SKM-1 (cell line): ENCODE data around the gene POLE3.
"Not testable (repeated sequence)": the region's sequence is repeated elsewhere in the genome, so short reads cannot be mapped to it uniquely, and the experiment has no call there.

Experiments used
- DNase-seq: peaks from one replicate; lab custom pipeline; 2025; ENCODE audit not compliant: unreplicated experiment; lab: John Stamatoyannopoulos, UW

POLE3 gene, protein sequence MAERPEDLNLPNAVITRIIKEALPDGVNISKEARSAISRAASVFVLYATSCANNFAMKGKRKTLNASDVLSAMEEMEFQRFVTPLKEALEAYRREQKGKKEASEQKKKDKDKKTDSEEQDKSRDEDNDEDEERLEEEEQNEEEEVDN

DNA sequence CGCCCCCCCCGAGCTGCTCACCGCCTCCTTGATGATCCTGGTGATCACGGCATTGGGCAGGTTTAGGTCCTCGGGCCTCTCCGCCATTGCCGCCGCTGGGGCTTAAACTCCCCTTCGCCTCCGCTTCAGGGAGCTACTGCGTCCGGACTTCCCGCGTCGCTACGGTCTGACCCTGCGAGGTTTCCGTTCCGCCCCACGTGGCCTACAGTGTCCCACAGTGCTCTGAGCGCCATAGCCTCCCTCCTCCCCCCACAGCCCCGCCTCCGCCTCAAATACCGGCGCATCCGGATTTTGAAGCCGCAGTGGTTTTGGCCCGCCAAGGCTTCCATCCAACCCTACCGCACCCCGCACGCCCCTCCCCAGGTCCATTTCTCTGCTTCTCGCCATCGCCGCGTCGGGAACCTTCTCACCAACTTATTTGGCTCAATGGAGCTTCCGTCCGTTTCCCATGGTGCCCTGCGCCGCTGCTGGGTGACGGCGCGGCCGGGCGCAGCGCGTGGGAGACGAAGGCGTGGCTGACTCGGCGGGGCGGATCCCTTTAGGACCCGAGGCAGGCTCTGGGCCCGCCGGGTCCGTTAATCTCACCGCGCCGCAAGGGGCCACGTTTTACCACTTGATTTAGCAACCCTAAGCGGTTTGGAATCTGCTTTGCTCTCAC lies at the start of gene POLE3, which contains the start of gene C9orf43:
POLE3 (minus strand) TSS at position 469 of the 658 bp plus-strand sequence; CDS start at position 87, 382 bp downstream.
C9orf43 (plus strand) TSS at position 541 of the 658 bp plus-strand sequence. CDS start 2,747 bp downstream, outside the sequence.
- DNase-seq, result peak; percentile 64

DNA sequence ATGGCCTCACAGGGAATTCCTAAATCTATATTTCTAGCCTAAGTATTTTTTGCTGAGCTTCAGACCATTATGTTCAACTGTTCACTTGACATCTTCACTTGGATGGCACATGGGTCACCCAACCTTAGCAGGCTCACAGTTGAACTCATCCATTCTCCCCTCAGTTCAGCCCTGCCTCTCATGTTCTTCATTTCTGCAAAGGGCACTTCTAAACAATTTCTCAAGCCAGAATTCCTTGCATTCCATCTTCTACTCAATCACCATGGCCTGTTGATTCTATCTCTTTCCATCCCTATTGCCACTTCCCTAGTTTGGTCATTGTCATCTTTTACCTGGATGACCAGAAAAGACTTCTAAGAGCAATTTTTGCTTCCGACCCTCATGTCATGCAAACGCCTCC lies 45.8 kb upstream of the POLE3 start:
- DNase-seq, result no peak

DNA sequence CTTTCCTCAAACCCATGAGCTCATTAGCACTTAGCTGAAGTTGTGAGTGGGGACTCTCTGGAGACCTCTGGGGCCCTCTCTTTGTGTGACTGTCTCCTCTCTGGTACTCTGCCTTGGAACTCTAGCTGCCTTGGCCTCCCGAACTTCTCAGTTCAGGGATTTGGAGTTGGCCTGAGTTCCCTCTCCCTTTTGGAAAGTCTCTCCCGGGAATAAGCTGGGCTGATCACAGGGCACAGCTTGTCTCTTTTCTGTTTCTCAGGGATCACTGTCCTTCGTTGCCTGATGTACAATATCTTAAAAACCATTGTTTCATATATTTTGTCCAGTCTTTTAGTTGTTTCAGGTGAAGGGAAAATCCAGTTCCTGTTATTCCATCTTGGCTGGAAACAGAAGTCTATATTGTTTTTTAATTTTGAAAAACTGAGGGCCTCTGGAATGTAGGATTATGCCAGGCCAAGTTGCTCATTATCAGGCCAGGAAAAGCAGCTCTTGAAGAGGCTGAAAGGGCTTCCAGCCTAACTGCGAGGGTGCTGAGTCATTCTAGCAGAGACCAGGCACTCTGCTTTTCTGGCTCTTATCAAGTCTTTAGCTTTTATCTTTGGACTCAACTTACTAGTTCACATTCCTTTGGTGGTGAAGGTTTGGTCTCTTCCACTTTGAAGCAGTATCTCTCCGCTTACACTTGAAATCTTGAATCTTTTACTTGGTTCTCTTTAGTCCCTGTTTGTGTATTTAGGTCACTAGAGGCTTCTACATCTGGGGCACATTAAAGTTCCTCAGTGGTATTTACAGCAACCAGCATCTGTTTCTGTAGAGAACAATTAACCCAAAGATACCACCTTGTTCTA lies 44.7 kb upstream of the POLE3 start:
- no peak for DNase-seq

DNA sequence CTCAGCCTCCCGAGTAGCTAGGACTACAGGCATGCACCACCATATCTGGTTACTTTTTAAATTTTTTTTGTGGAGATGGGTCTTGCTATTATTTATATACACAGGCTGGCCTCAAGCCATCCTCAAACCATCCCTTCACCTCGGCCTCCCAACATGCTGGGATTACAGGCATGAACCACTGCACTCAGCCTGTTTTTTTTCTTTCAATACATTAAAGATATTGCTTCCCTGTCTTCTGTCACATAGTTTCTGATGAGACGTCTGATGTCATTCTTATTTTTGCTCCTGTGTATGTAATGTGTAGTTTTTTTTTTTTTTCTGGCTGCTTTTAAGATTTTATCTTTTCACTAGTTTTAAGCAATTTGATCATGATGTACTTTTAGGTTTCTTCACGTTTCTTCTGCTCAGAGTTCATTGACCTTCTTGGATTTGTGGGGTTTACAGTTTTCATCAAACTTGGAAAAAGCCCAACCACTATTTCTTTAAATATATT lies 41.7 kb upstream of the POLE3 start:
- no peak for DNase-seq

DNA sequence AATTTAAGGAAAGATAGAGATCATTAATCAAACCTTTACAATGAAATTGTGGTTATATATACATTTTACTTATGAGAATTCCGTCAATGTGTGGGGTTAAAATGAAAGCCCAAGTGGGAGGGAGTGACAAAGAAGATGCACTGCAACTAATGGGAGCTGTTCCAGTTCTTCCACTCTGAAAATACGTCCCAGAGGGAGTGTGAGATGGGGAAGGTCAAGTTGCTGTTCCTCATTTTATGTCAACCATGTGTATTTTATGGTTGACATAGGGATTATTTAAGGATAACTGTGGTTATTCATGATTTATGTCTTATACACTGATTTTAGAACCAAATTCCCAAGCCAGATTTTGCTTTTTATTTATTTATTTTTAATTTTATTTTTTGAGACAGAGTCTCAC lies 38.9 kb upstream of the POLE3 start:
- no peak for DNase-seq

DNA sequence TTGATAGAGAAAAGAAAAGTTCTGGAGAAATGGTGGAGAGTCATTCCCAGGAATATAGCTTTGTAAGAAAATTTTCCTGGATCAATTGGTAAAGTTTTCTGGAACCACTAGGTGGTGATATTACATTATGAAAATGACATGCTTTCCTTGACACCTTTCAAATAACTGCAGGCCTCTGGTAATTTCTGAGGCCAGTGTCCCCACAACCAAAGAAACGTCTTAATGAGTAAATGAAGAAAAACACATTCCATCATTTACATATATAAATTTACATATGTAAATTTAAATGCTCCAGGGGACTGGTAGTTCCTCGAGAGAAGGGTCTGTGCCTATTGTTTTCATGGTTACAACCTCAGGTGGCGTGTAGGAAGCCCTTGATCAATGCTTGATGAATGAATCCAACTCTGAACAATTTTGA lies 35.9 kb upstream of the POLE3 start:
- no peak for DNase-seq

DNA sequence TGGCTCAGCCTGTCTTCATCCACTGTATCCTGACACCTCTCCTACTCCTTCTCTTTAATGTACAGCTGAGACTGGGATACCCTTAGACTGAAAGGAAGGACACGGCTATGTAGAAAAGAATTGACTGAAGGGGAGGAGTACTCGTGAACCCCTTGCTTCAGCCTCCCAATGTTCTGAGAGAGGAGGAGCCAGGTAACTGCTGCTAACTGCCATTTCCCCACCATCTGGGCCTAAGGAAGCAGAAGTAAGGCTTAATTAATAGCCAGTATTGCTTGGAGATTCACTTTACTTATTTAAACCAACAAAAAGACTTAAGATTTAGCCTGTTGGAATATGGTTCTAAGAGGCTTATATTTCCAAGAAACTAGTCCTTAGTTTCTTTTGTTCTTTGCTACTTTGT lies 34.3 kb upstream of the POLE3 start:
- no peak for DNase-seq

DNA sequence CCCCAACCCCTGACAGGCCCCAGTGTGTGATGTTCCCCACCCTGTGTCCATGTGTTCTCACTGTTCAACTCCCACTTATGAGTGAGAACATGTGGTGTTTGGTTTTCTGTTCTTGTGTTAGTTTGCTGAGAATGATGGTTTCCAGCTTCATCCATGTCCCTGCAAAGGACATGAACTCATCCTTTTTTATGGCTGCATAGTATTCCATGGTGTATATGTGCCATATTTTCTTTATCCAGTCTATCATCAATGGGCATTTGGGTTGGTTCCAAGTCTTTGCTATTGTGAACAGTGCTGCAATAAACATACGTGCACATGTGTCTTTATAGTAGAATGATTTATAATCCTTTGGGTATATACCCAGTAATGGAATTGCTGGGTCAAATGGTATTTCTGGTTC lies 27.2 kb upstream of the POLE3 start:
- DNase-seq, result not testable (repeated sequence)

DNA sequence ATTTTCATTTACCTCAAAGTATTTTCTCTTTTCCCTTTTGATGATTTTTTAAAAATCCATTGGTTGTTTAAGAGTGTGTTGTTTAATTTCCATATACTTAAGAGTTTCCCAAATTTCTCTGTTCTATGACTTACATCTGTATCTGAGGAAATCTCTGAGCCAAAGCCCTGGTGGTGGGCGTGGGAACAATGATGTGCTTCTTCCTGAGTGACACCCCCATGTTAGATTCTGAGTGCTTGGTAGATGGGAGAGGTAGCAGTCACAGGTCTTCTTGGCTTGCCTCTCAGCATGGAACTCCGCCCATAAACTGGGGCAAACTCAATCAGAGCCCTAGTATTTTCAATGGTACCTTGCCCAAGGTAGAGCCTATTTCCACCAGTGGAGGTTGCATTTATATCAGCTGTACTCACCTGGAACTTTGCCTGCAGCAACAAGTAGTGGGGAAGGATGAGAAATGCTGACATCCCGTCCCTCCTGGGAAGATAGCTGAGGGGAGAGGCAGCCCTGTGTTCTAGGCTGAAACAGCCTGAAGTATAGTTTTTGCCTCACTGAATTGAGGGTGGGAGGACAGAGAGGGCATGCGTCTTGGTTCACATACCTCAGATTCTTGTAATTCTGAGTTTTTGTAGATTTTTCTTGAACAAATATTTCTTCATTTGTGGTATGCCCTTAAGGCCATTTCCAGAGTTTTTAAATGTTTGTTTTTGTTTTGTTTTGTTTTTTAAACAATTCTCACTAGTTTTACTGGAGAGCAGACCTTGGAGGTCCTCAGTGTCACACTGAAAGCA lies 26.4 kb upstream of the POLE3 start:
- no peak for DNase-seq

DNA sequence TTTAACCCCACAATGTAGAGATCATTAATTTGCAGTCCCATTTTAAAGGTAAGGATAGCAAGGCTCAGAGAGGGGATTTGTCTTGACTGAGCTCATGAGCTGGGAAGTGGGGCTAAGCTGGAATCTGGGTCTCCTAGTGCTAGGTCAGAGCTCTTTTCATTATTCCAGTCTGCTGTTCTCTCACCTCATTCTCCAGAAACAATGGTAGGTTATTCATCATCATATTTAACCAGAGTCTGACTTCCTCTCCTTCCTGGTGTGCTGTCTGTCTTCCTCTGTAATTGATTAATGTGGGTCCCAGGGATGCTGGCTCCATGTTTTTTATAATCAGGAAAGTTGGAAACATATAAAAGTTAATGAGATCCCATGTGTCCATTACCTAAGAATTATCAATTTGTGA lies 20.7 kb upstream of the POLE3 start:
- no peak for DNase-seq

DNA sequence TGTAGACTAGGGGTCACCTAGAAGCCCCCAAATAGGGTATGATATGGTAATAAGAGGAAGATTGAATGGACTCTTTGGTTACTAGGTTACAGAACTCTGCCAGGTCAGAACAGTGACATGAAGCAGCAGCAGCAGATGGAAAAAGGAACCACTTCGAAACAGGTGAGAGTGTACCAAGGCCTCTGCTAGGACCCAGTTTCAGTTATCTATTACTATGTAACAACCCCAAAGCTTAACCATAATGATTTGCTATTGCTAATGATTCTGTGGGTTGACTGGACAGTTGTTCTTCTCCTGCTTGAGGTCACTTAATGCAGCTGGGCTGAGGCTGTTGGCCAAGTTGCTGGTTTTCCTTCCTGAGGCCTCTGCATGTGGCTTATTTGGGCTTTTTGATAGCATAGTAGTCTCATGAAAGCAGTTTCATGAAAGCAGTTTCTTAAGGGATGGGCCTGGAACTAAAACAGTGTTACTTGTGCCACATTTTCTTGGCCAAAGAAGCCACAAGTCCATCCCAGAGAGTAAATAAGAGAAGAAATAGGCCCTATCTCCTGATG lies 17.7 kb upstream of the POLE3 start:
- DNase-seq, result no peak

DNA sequence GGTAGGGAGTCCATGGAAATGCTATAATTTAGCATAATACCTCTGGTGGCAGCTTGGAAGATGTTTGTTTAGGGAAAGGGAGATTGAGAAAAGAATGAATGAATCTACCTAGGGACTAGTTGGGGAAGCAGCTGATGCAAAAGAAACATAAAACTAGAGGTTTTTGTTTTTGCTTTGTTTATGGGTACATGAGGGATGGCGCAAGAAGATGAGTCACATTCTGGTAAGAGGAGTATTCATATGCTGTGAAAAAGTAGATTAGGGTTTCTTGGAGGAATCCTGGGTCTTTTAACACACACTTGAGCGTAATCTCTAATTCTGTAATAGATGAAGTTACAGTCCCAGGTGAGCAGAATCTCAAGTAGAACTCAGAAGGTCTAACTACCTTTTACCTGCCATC lies 17.2 kb upstream of the POLE3 start:
- no peak for DNase-seq

DNA sequence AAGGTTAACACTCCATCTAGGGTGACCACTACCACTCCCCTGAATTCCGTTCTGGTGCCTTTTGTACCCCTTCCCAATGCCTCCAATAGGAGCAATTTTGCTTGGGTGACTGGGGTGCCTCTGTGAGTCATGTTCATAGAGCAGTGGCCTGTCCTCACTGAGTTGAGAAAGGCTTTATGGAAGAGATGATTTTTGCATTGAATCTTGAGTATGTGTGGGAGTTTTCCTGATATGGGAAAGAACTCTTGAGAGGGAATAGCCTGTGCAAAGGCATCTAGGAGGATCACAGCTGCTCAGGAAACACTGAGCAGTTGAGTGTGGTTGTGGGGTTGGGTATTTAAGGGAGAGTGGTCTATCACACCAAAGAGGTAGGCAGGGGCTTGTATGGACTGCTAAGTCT lies 16.2 kb upstream of the POLE3 start:
- DNase-seq, result no peak

DNA sequence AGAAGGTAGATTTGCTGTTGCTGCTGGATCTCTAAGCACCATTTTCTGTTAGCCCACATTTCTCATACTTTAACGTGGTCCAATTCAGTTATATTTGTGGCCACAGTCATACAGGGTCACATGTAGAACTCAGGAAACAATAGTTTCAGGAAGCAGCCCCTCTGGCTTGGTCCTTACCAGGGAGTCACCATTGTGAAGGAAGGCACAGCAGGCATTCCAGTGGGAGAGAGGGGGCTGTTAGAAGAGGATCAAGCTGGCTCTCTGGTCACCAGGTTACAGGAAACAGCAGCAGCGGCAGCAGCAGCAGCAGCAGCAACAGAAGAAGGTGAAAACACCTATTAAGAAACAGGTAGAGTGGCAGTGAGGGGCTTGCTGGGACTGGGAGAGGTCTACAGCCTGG lies 14.6 kb upstream of the POLE3 start:
- DNase-seq, result no peak

DNA sequence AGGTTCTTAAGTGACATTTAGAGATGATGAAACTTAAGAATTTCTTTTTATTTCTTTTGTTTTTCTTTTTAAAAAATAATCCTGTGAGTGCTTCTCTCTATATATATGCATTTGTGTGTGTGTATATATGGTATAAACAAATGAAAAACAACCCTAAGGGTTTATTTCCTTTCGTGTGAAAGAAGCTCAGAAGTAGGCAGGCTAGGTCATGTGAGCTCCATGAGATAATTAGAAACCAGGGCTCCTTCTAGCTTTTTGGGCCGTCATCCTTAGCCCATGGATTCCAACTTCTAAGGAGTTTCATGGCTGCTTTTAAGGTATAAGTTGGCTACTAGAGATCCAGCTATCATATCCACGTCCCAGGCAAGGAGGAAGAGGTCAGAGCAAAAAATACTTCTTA lies 11.3 kb upstream of the POLE3 start:
- DNase-seq, result no peak

DNA sequence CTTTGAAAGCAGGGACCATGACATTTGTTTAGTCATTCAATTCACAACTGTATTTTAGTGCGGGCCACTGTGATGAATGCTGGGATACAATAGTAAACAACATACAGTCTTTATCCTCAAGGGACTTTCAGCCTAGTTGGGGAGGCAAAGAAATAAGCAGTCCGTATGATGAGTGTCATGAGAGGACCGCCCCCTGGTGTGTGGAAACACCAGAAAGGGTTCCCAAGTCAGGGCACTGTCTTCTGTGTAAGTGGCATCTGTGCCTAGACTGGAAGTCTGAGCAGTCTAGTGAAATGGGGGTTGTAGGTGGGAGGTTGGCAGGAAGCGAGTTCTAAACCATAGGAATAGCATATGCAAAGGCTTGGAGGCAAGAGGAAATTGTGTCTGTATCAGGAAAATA lies 6.9 kb upstream of the POLE3 start:
- DNase-seq, result no peak

DNA sequence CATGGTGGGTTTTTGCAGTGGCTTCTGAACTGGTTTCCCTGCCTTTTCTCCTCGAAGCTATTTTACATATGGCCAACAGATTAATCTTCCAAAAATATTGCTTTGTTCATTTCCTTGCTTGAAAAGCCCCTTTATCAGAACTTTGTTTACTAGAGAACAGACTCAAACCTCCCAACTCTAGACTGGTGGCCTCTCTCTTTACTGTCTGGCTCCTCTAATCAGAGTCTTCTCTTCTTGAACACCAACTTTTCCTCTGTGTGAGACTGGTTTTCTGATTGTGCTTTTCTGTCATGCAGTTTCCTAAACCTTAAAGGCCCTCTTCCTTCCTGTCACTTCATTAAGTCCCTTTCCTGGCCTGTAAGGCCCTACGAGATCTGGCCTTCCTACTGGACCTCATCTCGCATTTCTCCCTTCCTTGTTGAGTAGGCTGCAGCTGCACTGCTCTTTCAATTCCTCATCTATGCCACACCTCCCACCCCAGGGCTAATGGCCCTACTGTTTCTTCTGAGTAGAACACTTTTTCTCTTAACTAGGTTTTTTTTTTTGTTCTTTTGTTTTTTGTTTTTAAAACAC lies 5.8 kb upstream of the POLE3 start:
- no peak for DNase-seq

DNA sequence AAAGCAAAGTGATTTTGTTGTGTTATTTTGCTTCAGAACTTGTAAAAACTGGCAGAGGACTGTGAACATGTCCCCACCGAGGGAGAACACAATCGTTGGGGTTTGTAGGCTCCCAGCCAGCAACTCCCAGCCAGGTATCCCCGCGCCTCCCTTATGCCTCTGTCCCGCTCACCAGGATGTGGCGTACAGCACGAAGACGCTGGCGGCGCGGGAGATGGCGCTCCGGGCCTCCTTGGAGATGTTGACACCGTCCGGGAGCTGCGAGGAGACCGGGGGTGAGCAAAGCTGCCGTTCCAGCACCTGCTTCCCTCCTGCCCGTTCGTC lies 630 bp downstream of the POLE3 start:
- DNase-seq, result no peak

DNA sequence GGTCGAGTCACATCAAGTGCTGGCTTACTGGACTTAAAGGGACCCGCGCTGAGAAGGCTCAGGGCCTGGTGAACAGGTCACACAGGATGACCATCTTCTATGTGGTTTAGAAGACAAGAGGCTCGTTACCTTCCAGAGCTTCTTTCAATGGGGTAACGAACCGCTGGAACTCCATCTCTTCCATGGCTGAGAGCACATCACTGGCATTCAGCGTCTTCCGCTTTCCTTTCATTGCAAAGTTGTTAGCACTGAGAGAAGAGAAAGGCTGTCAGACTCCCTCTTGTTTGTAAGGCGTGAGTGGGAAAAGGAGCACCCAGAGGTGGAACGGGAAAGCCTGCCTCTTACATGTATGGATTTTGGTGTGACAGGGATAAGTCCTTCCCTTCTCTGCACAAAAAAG lies 994 bp downstream of the POLE3 start:
- no peak for DNase-seq

DNA sequence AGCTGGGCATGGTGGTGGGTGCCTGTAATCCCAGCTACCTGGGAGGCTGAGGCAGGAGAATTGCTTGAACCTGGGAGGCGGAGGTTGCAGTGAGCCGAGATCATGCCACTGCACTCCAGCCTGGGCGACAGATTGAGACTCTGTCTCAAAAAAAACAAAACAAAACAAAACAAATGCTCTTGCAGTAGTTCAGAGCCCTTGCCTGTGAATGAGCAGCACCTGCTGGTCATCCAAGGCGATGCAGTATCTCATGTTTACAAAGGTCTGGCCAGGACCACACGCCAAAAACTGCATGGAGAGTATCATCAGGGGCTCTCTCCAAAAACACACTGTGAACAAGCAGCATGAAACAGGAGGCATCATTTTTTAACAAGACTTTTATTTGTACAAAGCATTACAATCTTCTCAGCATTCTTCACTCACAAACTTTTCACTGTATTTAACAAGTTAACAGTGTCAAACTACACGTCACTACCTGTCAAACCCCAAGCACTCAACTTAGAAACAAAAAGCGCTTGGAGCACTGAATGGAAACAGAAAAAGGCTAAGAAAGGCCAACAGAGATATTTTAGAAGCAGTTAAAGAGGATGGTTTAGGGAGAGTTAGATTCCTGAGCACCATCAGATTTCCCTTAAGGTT lies 3.5 kb downstream of the POLE3 start:
- not testable (repeated sequence) for DNase-seq
